GM10248 (cell line): ENCODE results near the gene NFASC.

Source experiments
- CTCF ChIA-PET: fragments of 300-600 bp; sonication (Branson Sonifier 250); formaldehyde crosslinking; extraction: SDS; loops from one replicate; lab custom pipeline; 2021; ENCODE audit warnings: antibody characterized with exemption; lab: Yijun Ruan, JAX
- POLR2A ChIA-PET: fragments of 350-650 bp; sonication (Branson Sonifier 250); formaldehyde crosslinking; extraction: SDS; loops from one replicate; lab custom pipeline; 2020; ENCODE audit warnings: antibody characterized with exemption; lab: Yijun Ruan, JAX
- DNase-seq: peaks from one replicate; pipeline ENCODE4 v3.0.0; 2012; ENCODE audit errors: extremely low spot score
- CTCF ChIP-seq: IDR thresholded peaks from 2 replicates; pipeline ENCODE4 v1.5.1; 2012; ENCODE audit warnings: mild to moderate bottlenecking, low read depth; ENCODE audit errors: extremely low read depth, missing control alignments, control extremely low read depth

The NFASC gene

GRCh38 chr1:205071801-205072200 lies 201.1 kb downstream of the NFASC start:
- DNase-seq, result no peak
- no peak for TF ChIP-seq CTCF
- ChIA-PET POLR2A (interaction anchor here (0.6 kb wide), 1 partner anchor 99 kb away, joined by 4 read pairs; no protein-coding TSS in a partner anchor), CTCF (interaction anchor here (1.2 to 8.8 kb wide), 4 partner anchors 10 to 184 kb away, joined by 3 to 78 read pairs (median 10); no protein-coding TSS in a partner anchor)

GRCh38 chr1:205072286-205072685 lies 201.6 kb downstream of the NFASC start:
- no peak for TF ChIP-seq CTCF
- no peak for DNase-seq
- POLR2A ChIA-PET, result no interaction called here
- CTCF ChIA-PET, result interaction anchor here (2.0 to 8.8 kb wide), 3 partner anchors 11 to 96 kb away, joined by 7 to 78 read pairs (median 14); no protein-coding TSS in a partner anchor
